Left renal cortex interstitium (tissue), 4 donors: ENCODE data around the gene NDUFS2. TPM values are rescaled to one million over a fixed set of nuclear protein-coding genes. Genes with fewer than 3 reads are reported as not detected.
A peak's percentile ranks its signal among the peaks of the same experiment; 100 is the strongest.

Experiments used
- DNase-seq, 4 donors: peaks; one replicate each; pipeline ENCODE4 v3.0.0-alpha.2; 2013; ENCODE audit warnings: low read depth in 4 of 4, low spot score in 2 of 4, missing footprints in 1 of 4
- polyA plus RNA-seq, 4 donors: library from polyadenylated mRNA; unstranded; fragments of 120-200 nt; gene quantifications; one replicate each; pipeline ENCODE4 v1.2.1, GENCODE V29; 2013; ENCODE audit not compliant: insufficient read length in 4 of 4

Gene NDUFS2
- 100 to 1,000 TPM; 178 to 218 (median 200) TPM for polyA plus RNA-seq

DNA sequence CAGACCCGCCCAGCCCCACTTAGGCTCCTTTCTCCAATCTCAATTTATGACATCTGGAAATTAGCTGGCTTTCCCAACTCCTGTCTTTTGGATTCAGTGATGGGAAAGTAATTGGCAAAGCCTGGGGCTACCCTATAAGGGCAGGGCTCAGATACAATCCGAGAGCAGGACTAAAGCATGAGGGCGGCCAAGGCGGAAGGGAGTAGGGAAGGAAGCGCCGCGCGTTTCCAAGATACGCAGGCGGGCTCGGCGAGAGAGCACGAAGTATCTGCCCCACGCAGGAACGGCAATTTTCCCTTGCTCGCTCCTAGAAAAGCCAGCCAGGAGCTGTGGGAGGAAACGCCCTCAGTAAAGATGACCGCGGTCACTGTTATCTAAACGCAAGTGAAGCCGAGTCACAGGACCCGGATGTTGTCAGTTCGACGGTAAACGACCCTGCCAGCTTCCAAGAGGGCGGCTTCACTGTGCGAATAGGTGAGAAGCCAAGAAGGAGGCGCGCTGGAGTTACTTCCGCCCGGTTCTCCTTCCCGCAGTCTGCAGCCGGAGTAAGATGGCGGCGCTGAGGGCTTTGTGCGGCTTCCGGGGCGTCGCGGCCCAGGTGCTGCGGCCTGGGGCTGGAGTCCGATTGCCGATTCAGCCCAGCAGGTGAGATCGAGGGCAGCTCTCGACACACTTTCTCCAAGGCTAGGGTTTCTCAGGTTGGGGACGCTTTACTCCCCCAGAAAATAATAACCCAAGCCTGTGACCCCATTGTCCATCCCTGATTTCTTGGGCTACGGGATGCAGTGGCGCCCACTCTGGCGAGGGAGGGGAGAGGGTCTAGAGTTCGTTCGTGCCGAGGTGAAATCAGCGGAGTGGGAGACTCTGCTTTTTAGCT lies at the start of gene NDUFS2:
TSS of gene NDUFS2 (plus strand) at position 532 of the 877 bp plus-strand sequence. CDS start at position 551, 19 bp downstream.
- peak; percentile 95 to 99 (median 98) for DNase-seq

DNA sequence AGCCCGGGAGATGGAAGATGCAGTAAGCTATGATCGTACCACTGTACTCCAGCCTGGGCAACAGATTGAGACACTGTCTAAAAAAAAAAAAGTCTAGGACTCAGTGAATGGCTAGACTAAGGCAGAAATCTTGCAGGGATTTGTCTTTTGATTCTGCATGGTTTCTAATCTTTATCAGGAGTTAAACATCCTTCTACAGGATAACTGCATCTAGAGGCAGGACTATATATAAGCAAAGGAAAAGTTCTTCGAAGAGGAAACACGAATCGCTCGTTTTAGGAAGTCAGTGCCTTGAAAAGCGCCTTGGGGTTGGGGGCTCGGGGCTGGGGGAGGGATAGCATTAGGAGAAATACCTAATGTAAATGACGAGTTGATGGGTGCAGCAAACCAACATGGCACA lies 49.0 kb upstream of the NDUFS2 start:
- DNase-seq = no peak

GRCh38 chr1:161153682-161154337 lies 48.4 kb upstream of the NDUFS2 start, which contains the start of gene UFC1:
TSS of gene UFC1 (plus strand) at chr1:161153978. CDS start at chr1:161153998, 20 bp downstream.
- peak; percentile 78 to 97 (median 84) for DNase-seq

- no peak for DNase-seq
These were observed 44.3 kb upstream of the NDUFS2 start for GRCh38 chr1:161157867-161158266.

- no peak for DNase-seq
These were observed 43.7 kb upstream of the NDUFS2 start for GRCh38 chr1:161158316-161159010.

DNA sequence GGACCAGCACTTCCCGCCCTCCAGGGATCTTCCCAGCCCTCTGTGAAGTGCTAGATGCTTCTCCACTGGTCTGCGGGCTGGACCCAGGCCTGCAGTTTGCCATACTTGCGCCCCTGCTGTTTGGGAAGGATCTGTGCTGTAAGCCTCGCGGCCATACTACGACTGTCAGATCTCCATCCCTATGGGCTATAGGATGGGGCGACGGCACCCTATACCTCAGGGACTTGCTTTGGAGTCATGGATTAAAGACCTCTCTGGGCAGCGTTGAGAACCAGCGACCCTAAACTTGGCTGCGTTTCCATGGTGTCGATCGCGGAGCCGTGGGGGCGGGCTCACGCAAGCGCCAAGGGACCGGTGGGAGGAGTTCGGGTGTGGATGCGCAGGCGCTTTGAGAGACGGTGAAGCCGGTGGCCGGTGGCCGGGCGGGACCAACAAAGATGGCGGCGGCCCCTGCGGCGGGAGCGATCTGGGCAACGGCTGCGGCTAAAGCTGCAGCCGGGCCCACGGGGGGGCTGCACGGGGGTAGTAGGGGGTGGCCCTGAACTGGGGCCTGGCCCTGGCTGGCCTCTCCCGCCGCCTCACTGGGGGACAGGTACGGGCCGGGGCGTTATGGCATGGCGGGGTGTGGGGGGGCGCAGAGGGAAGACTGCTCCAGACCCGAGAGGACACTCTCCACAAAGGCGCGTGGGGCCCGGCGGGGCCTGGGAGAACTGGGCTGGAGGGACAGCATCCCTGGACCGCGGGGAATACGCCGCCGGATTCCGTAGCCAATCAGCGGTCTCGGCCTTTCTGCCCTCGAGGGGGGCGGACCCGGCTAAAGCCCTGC lies 42.9 kb upstream of the NDUFS2 start, which contains the start of gene USP21:
TSS of gene USP21 (plus strand) at position 414 of the 826 bp plus-strand sequence. CDS start 1,141 bp downstream, outside the sequence.
- peak in 3 of 4 donors; percentile 80 to 91 (median 89) for DNase-seq

GRCh38 chr1:161159913-161160243 lies 42.3 kb upstream of the NDUFS2 start:
- no peak for DNase-seq

GRCh38 chr1:161160671-161161145 lies 41.5 kb upstream of the NDUFS2 start:
- DNase-seq = no peak

GRCh38 chr1:161161652-161162051 lies 40.5 kb upstream of the NDUFS2 start:
- DNase-seq = no peak

DNA sequence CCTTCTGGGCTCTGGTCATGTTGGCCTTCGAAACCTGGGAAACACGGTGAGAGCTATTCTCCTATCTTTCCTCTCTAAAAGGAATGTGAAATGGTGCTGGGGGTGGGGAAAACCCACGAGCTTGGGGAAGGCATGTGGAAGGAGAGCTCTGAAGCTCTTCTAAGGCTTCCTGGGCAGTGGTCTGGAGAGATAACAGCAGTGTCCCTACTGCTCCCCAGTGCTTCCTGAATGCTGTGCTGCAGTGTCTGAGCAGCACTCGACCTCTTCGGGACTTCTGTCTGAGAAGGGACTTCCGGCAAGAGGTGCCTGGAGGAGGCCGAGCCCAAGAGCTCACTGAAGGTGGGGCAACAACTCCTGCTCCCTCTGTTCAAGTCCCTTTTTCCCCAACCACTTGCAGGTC lies 40.1 kb upstream of the NDUFS2 start:
- no peak for DNase-seq

- DNase-seq = no peak
These were observed 39.4 kb upstream of the NDUFS2 start for GRCh38 chr1:161162806-161163205.

DNA sequence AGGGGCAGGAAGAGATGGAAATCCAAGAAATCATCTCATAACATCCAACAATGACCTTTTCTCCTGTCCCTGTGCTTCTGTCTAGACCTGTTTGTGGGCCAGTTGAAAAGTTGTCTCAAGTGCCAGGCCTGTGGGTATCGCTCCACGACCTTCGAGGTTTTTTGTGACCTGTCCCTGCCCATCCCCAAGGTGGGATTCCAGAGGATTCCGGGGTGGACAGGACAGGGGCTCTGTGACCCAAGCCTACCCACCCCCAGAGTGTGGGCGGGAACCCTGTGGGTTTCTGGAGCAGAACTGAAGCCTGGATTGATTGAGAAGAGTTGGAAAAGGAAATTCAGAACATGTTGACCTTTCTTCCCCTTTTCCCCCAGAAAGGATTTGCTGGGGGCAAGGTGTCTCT lies 38.4 kb upstream of the NDUFS2 start:
- no peak for DNase-seq

GRCh38 chr1:161164901-161165610 lies 37.1 kb upstream of the NDUFS2 start:
- DNase-seq = no peak

DNA sequence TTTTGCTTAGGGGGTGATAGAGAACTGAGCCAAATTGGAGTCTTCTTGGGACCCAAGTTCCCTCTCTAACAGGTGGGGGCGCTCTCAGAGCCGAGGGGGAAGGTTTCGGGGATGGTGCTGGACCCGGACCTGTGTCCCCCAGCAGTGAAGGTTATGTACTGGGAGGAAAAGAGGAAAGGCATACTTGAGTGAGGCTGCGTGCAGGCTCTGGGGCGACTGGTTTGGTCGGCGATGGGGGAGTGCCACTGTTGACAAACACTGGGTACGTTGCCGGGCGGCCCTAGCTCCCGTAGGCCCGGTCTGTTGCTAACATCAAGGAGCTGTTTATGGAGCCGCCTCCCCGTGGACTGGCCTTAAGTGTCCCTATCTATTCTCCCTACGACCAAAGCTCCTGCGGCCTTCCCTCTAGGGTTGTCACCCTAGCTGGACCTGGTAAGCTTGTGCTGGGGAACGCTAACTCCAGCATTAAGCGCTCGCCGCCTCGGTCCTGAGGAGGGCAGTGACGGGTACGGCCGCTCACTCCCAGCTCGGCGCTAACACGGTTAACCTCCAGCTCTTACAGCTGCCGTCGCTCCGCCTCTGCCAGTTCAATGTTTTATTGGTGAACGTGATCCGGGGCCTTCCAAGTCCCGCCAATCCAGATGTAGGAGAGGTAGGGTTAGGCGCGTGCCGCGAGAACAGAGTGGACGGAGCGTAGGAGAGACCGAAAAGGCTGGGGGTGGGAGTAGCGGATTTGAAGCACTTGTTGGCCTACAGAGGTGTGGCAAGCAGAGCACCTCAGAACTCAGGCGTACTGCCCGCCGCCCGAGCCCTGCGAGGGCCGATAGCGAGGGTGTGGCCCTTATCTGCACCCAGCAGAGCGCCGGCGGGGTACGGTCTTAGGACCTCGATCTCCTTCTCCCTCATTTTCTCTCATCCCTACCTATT lies 36.2 kb upstream of the NDUFS2 start, which contains the start of gene PPOX:
TSS of gene PPOX (plus strand) at position 685 of the 927 bp plus-strand sequence. CDS start 422 bp downstream, outside the sequence.
- peak; percentile 87 to 97 (median 94) for DNase-seq

- DNase-seq = no peak
These were observed 35.3 kb upstream of the NDUFS2 start for GRCh38 chr1:161166669-161167548.

DNA sequence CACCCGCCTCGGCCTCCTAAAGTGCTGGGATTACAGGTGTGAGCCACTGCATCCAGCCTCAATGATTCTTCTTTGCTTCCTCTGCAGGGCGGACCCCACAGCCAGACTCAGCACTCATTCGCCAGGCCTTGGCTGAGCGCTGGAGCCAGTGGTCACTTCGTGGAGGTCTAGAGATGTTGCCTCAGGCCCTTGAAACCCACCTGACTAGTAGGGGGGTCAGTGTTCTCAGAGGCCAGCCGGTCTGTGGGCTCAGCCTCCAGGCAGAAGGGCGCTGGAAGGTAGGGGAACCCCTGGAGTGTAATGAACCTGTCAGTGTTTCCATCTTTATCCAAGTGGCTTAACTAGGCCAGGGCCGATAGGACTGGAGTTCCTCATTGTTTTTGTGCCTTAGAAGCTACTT lies 33.3 kb upstream of the NDUFS2 start:
- DNase-seq = no peak

- no peak for DNase-seq
These were observed 31.0 kb upstream of the NDUFS2 start for GRCh38 chr1:161171191-161171590.
